Measurements from ENCODE around the gene WDR7. TPM values are rescaled to one million over a fixed set of nuclear protein-coding genes. Genes with fewer than 3 reads are reported as not detected.
A peak's percentile ranks its signal among the peaks of the same experiment; 100 is the strongest.

Gene WDR7
- total RNA-seq (10 to 100 TPM; 28.5 to 45.3 (median 39.1) TPM), polyA plus RNA-seq (1 to 10 TPM; 3.7 to 6.9 (median 5.4) TPM)

GRCh38 chr18:56650944-56651770 is at the start of gene WDR7:
TSS of gene WDR7 (plus strand) at chr18:56651359. CDS start at chr18:56672516, 21,157 bp downstream.
- Histone ChIP-seq H3K27me3 (no peaks in the 10 kb centered on the region), H3K4me1 (peaks cover 0 to 21% (median 12%) of the 10 kb centered on the region in 4 donors), H3K4me3 (peak within 1 kb of the TSS; percentile 84 to 92 (median 88)), H3K36me3 (no peaks in the 10 kb centered on the region), H3K27ac (peak within 1 kb of the TSS; percentile 87 to 91 (median 90)), H3K9me3 (no peaks in the 10 kb centered on the region)
- 1% methylated on average over 47 of the region's 47 CpGs for WGBS, 2 donors
- intact Hi-C loops (cut with DNase I): loop anchor here (1.0 to 5.0 kb wide), 2 partner anchors 13 to 1419 kb away; partner anchors contain the start of gene TXNL1
- DNase-seq: peak; percentile 99
- TF ChIP-seq POLR2AphosphoS5 (IDR thresholded peaks at IDR 0.05): peak; percentile 35 to 83 (median 63)
- TF ChIP-seq EP300 (IDR thresholded peaks at IDR 0.05): no peak
- peak in 1 of 2 donors; percentile 18 for TF ChIP-seq POLR2A (IDR thresholded peaks at IDR 0.05)
- peak in 1 of 4 experiments; percentile 8 for TF ChIP-seq CTCF (IDR thresholded peaks at IDR 0.05)

- no peaks in the 10 kb centered on the region for H3K9me3 ChIP-seq
- no peak for DNase-seq
- no peak overlapping the region for H3K4me3 ChIP-seq
- H3K36me3 ChIP-seq: peaks cover 4 to 87% (median 10%) of the 10 kb centered on the region in 4 donors
- no peak for TF ChIP-seq CTCF (IDR thresholded peaks at IDR 0.05)
- intact Hi-C loops (cut with DNase I): no loop called here
- no peak overlapping the region for H3K27ac ChIP-seq
- H3K27me3 ChIP-seq: no peaks in the 10 kb centered on the region
- H3K4me1 ChIP-seq: no peaks in the 10 kb centered on the region
- 21 to 84% methylated on average over 2 of the region's 2 CpGs for WGBS, 2 donors
Observed at GRCh38 chr18:56606618-56607017, 44.5 kb upstream of the WDR7 start.

DNA sequence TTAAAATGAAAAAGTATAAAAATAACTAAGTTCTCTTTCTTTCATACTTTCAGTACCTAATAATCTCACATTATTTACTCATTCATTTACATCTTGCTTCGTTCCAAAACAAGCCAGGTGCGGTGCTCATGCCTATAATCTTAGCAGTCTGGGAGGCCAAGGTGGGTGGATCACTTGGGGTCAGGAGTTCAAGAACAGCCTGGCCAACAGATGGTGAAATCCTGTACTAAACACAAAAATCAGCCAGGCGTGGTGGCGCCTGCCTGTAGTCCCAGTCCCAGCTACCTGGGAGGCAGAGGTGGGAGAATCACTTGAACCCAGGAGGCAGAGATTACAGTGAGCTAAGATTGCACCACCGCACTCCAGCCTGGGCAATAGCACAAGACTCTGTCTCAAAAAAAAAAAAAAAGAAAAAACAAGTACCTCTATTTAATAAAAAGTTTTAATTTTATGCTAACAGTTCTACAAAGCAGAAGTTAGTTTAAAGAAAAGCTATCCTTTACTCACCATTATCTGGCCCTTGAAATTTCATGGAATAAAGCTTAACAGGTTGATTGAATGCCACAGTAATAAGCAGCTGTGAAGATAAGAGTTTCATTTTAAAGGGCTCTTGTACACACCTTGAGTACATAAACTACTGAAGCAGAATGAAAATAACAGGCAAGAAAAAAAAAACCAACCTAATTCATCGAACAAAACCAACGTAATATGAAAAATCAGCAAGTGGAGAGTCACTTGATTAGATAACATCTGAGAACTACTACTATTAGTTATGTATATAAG is 35.2 kb upstream of the WDR7 start:
- Histone ChIP-seq H3K4me3 (no peak overlapping the region), H3K4me1 (no peaks in the 10 kb centered on the region), H3K27ac (no peak overlapping the region), H3K36me3 (peaks cover 7 to 90% (median 25%) of the 10 kb centered on the region in 4 donors), H3K27me3 (no peaks in the 10 kb centered on the region), H3K9me3 (no peaks in the 10 kb centered on the region)
- WGBS, 2 donors: 21 to 68% methylated on average over 7 of the region's 7 CpGs
- TF ChIP-seq CTCF (IDR thresholded peaks at IDR 0.05) (no peak), POLR2A (IDR thresholded peaks at IDR 0.05) (no peak), EP300 (IDR thresholded peaks at IDR 0.05) (no peak), POLR2AphosphoS5 (IDR thresholded peaks at IDR 0.05) (no peak)
- intact Hi-C loops (cut with DNase I): no loop called here
- no peak for DNase-seq

- Histone ChIP-seq H3K9me3 (no peaks in the 10 kb centered on the region), H3K36me3 (peaks cover 0 to 18% (median 0%) of the 10 kb centered on the region in 4 donors), H3K4me3 (no peak overlapping the region), H3K4me1 (peaks cover 0 to 36% (median 16%) of the 10 kb centered on the region in 4 donors), H3K27me3 (no peaks in the 10 kb centered on the region), H3K27ac (no peak overlapping the region)
- DNase-seq: no peak
- TF ChIP-seq POLR2A (IDR thresholded peaks at IDR 0.05) (no peak), POLR2AphosphoS5 (IDR thresholded peaks at IDR 0.05) (no peak), CTCF (IDR thresholded peaks at IDR 0.05) (no peak), EP300 (IDR thresholded peaks at IDR 0.05) (no peak)
- 80 to 93% methylated on average over 2 of the region's 2 CpGs for WGBS, 2 donors
- intact Hi-C loops (cut with DNase I): no loop called here
Observed at GRCh38 chr18:56627991-56628390, 23.2 kb upstream of the WDR7 start.
